HepG2 (cell line): ENCODE measurements around the gene PLPPR5. TPM values are rescaled to one million over a fixed set of nuclear protein-coding genes. Genes with fewer than 3 reads are reported as not detected.

Experiments used
- ATAC-seq: fragments of 200-7000 bp; cut with Tn5 transposase; 3 replicates; pipeline ENCODE4 v1.9.1; 2020; ENCODE audit warnings: mild to moderate bottlenecking, moderate library complexity
- BruUV-seq: library from RNA; stranded (reverse); fragments of 400-500 nt; replicated peaks from 2 replicates; lab custom pipeline; 2021; lab: Mats Ljungman, UMichigan
- CTCF ChIA-PET: fragments of 300-600 bp; formaldehyde crosslinking; extraction: SDS; loops from one replicate; lab custom pipeline; 2021; ENCODE audit warnings: low total read pairs, inconsistent platforms, low intra/inter-chr PET ratio; lab: Yijun Ruan, JAX
- POLR2A ChIA-PET: fragments of 350-600 bp; sonication (Branson Sonifier 250); formaldehyde crosslinking; loops from one replicate; lab custom pipeline; 2020; ENCODE audit warnings: antibody characterized with exemption, inconsistent platforms; lab: Yijun Ruan, JAX
- DNase-seq: peaks from one replicate; pipeline ENCODE4 v3.0.0-alpha.2; 2015; ENCODE audit warnings: low spot score
- FAIRE-seq: peaks from 3 replicates; lab custom pipeline; 2011; peaks lifted over from hg19 to GRCh38; lab: Jason Lieb, UNC
- H2AFZ ChIP-seq: one replicate; pipeline ENCODE4 v1.6.1; 2011; ENCODE audit warnings: low read length, inconsistent platforms
- H3K27ac ChIP-seq: fragments of 300-600 bp; 3 replicates; pipeline ENCODE4 v1.8.0; 2011; ENCODE audit warnings: mixed run types, mild to moderate bottlenecking, mixed read lengths, low read length, inconsistent platforms; ENCODE audit not compliant: insufficient read depth; ENCODE audit errors: extremely low read length
- H3K27me3 ChIP-seq, 2 experiments: fragments of 200-600 bp in 1 of 2; 2 replicates in 1 of 2; 3 replicates in 1 of 2; pipeline versions ENCODE4 v1.6.0 to v1.8.0; 2011; ENCODE audit warnings: low read length in 2 of 2, mild to moderate bottlenecking in 2 of 2, moderate library complexity in 2 of 2, inconsistent platforms in 1 of 2; ENCODE audit not compliant: insufficient read depth in 2 of 2, control insufficient read depth in 1 of 2
- H3K36me3 ChIP-seq, 2 experiments: fragments of 200-600 bp in 1 of 2; replicated peaks in 1 of 2; 2 replicates in 1 of 2; 3 replicates in 1 of 2; pipeline versions ENCODE4 v1.5.1 to v1.8.0; 2011; ENCODE audit warnings: low read length in 2 of 2, inconsistent platforms in 1 of 2; ENCODE audit not compliant: insufficient read depth in 2 of 2, control insufficient read depth in 1 of 2
- H3K4me1 ChIP-seq: 2 replicates; pipeline ENCODE4 v1.5.1; 2012; ENCODE audit warnings: low read length, inconsistent platforms; ENCODE audit not compliant: insufficient read depth
- H3K4me2 ChIP-seq: 2 replicates; pipeline ENCODE4 v1.6.0; 2011; ENCODE audit warnings: low read depth, low read length, inconsistent platforms
- H3K4me3 ChIP-seq, 3 experiments: fragments of 200-600 bp in 1 of 3; sonication (generic), shearing (Covaris generic) in 1 of 3; replicated peaks in 1 of 3; 2 replicates each; pipeline ENCODE4 v1.5.1; 2011 to 2016; ENCODE audit warnings: low read length in 3 of 3, inconsistent platforms in 2 of 3, low read depth in 2 of 3, mild to moderate bottlenecking in 2 of 3, control low read depth in 1 of 3, mixed read lengths in 1 of 3; ENCODE audit not compliant: insufficient read depth in 1 of 3
- H3K79me2 ChIP-seq: one replicate; pipeline ENCODE4 v1.6.1; 2011; ENCODE audit warnings: low read length, inconsistent platforms; ENCODE audit not compliant: insufficient read depth
- H3K9ac ChIP-seq: 2 replicates; pipeline ENCODE4 v1.6.0; 2011; ENCODE audit warnings: mild to moderate bottlenecking, low read depth, low read length, inconsistent platforms; ENCODE audit not compliant: insufficient read depth
- H3K9me3 ChIP-seq: 2 replicates; pipeline ENCODE4 v1.5.1; 2012; ENCODE audit warnings: mild to moderate bottlenecking, low read length
- H4K20me1 ChIP-seq: 2 replicates; pipeline ENCODE4 v1.6.0; 2011; ENCODE audit warnings: inconsistent platforms, mild to moderate bottlenecking, low read length, moderate library complexity; ENCODE audit not compliant: insufficient read depth
- ARHGAP35 ChIP-seq: sonication (generic); formaldehyde crosslinking; IDR thresholded peaks from 2 replicates; pipeline ENCODE4 v1.9.0; 2022; ENCODE audit warnings: mild to moderate bottlenecking, inconsistent platforms, moderate library complexity, missing genetic modification reagents, borderline replicate concordance
- BRD4 ChIP-seq: sonication (generic); formaldehyde crosslinking; IDR thresholded peaks from 2 replicates; pipeline ENCODE4 v1.4.0; 2020; ENCODE audit warnings: missing genetic modification reagents
- ERF ChIP-seq: IDR thresholded peaks from 2 replicates; pipeline ENCODE4 v1.6.1; 2018; ENCODE audit warnings: missing biosample characterization, missing genetic modification reagents
- KDM5A ChIP-seq: fragments of 200-600 bp; sonication (generic); IDR thresholded peaks from 2 replicates; pipeline ENCODE4 v1.7.0; 2018; ENCODE audit warnings: antibody characterized with exemption, mild to moderate bottlenecking, low read length, borderline replicate concordance
- NFE2L2 ChIP-seq: fragments of 150-350 bp; IDR thresholded peaks from 2 replicates; pipeline ENCODE4 v1.6.1; 2014; ENCODE audit warnings: low read length
- TFE3 ChIP-seq: IDR thresholded peaks from 2 replicates; pipeline ENCODE4 v1.6.1; 2016
- TSC22D2 ChIP-seq: sonication (generic); formaldehyde crosslinking; IDR thresholded peaks from 2 replicates; pipeline ENCODE4 v1.5.1; 2020; ENCODE audit warnings: missing genetic modification reagents, mild to moderate bottlenecking, borderline replicate concordance
- ZBTB7B ChIP-seq: sonication (generic); formaldehyde crosslinking; IDR thresholded peaks from 2 replicates; pipeline ENCODE4 v1.4.0; 2020; ENCODE audit warnings: missing genetic modification reagents
- ZFP36L1 ChIP-seq: sonication (generic); formaldehyde crosslinking; IDR thresholded peaks from 2 replicates; pipeline ENCODE4 v1.8.0; 2022; ENCODE audit warnings: mild to moderate bottlenecking, missing genetic modification reagents, moderate library complexity
- ZFX ChIP-seq: sonication (generic); formaldehyde crosslinking; IDR thresholded peaks from 2 replicates; pipeline ENCODE4 v1.4.0; 2020; ENCODE audit warnings: mild to moderate bottlenecking, low read depth, missing genetic modification reagents, moderate library complexity
- ZNF337 ChIP-seq: sonication (generic); formaldehyde crosslinking; IDR thresholded peaks from 2 replicates; pipeline ENCODE4 v1.5.1; 2020; ENCODE audit warnings: missing genetic modification reagents, low read depth, mild to moderate bottlenecking, borderline replicate concordance
- ZNF605 ChIP-seq: sonication (generic); formaldehyde crosslinking; IDR thresholded peaks from 2 replicates; pipeline ENCODE4 v1.8.0; 2022; ENCODE audit warnings: mild to moderate bottlenecking, missing genetic modification reagents
- ZSCAN30 ChIP-seq: sonication (generic); formaldehyde crosslinking; IDR thresholded peaks from 2 replicates; pipeline ENCODE4 v1.5.0; 2020; ENCODE audit warnings: mild to moderate bottlenecking, missing genetic modification reagents
- WGBS: methylation state at CpG from one replicate; pipeline ENCODE4 v1.1.6; 2017; ENCODE audit warnings: low lambda C conversion rate; 5-methylcytosine and 5-hydroxymethylcytosine counted together
- in situ Hi-C: cut with HindIII; loops from 2 replicates; pipeline ENCODE4 v1.10.0; 2017; ENCODE audit warnings: low pct_unique_long_range_greater_than_20kb; ENCODE audit not compliant: extremely low pct_ligation_motif_present
- intact Hi-C: fragments of 100-400 bp; cut with micrococcal nuclease; formaldehyde crosslinking; loops from one replicate; pipeline ENCODE4 v1.10.0; 2022; ENCODE audit not compliant: unreplicated experiment
- polyA plus RNA-seq, 8 experiments: library from polyadenylated mRNA; depleted of rRNA in 3 of 8; stranded (reverse) in 7 of 8; unstranded in 1 of 8; fragments of >200 nt; fragmentation: Illumina TruSeq in 4 of 8; extraction: Trizol in 4 of 8; gene quantifications; 2 replicates each; pipeline versions ENCODE4 v1.2.1 to v1.2.3, GENCODE V29; 2011 to 2016; ENCODE audit warnings: low read depth in 4 of 8, missing spikeins in 1 of 8, mixed read lengths in 1 of 8; ENCODE audit not compliant: insufficient read depth in 1 of 8
- total RNA-seq, 5 experiments: library from RNA; depleted of rRNA; stranded (reverse); fragments of >200 nt; fragmentation: Illumina TruSeq; extraction: Trizol; gene quantifications; 2 replicates each; pipeline ENCODE4 v1.2.3, GENCODE V29; 2016; ENCODE audit warnings: low read depth in 1 of 5
- TF ChIP-seq, protein P1 (sequence below): sonication (generic); formaldehyde crosslinking; IDR thresholded peaks from 2 replicates; pipeline ENCODE4 v1.5.0; 2020; ENCODE audit warnings: missing genetic modification reagents
- TF ChIP-seq, protein P2 (sequence below): sonication (generic); formaldehyde crosslinking; IDR thresholded peaks from 2 replicates; pipeline ENCODE4 v1.8.0; 2022; ENCODE audit warnings: mild to moderate bottlenecking, missing genetic modification reagents
- TF ChIP-seq, protein P3 (sequence below): sonication (generic); formaldehyde crosslinking; conservative IDR thresholded peaks from 2 replicates; pipeline ENCODE4 v1.8.0; 2022; ENCODE audit warnings: low read depth, missing genetic modification reagents
- TF ChIP-seq, protein P4 (sequence below): sonication (generic); formaldehyde crosslinking; IDR thresholded peaks from 2 replicates; pipeline ENCODE4 v1.8.0; 2022; ENCODE audit warnings: mild to moderate bottlenecking, missing genetic modification reagents, borderline replicate concordance
- TF ChIP-seq, protein P5 (sequence below): sonication (generic); formaldehyde crosslinking; IDR thresholded peaks from 2 replicates; pipeline ENCODE4 v1.4.0; 2020; ENCODE audit warnings: missing genetic modification reagents

PLPPR5 gene
- total and polyA plus RNA-seq, 2 of the 13 experiments (the other 11 are each of a cell fraction or from before 2014, with no cell fraction given) = not detected

DNA sequence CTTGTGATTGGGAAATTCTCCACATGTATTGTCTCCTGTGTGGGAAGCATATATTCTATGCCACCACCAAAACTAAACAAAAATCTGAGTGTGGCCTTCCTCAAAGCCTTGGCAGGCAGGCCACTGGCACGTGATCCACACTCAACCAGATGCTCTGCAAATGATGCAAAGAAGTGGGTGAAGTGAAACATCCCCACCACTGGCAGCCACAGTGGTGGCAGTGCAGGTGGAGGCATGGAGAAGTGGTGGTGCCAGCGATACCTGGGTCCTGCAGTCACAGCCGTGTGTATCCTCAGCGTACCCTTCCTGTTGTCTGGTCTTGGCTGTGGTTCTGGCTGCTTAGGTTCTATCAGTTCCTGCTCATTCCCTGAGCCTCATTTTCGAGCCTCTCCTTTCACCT lies 65.2 kb downstream of the PLPPR5 start:
- 25% methylated on average over 3 of the region's 5 CpGs for WGBS
- Histone ChIP-seq H2AFZ (no peak overlapping the region), H3K4me1 (no peaks in the 10 kb centered on the region), H3K27ac (no peak overlapping the region), H3K79me2 (no peaks in the 10 kb centered on the region), H3K36me3 (no peaks in the 10 kb centered on the region), H3K27me3 (no peaks in the 10 kb centered on the region), H4K20me1 (no peaks in the 10 kb centered on the region), H3K4me3 (no peak overlapping the region), H3K9me3 (no peaks in the 10 kb centered on the region), H3K4me2 (no peak overlapping the region), H3K9ac (no peak overlapping the region)
- no TSS peak for BruUV-seq
- in situ Hi-C loops = no loop called here
- DNase-seq = no peak
- ChIA-PET CTCF (no interaction called here), POLR2A (no interaction called here)
- no peak for FAIRE-seq
- ATAC-seq = no peak
- intact Hi-C loops = no loop called here
- TF ChIP-seq, protein P1, sequence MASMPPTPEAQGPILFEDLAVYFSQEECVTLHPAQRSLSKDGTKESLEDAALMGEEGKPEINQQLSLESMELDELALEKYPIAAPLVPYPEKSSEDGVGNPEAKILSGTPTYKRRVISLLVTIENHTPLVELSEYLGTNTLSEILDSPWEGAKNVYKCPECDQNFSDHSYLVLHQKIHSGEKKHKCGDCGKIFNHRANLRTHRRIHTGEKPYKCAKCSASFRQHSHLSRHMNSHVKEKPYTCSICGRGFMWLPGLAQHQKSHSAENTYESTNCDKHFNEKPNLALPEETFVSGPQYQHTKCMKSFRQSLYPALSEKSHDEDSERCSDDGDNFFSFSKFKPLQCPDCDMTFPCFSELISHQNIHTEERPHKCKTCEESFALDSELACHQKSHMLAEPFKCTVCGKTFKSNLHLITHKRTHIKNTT = no peak
- TF ChIP-seq TFE3 (CRISPR knock-in tag) (no peak), BRD4 (CRISPR knock-in tag) (no peak), ARHGAP35 (CRISPR knock-in tag) (no peak), ZSCAN30 (no peak), NFE2L2 (no peak), KDM5A (no peak), ZBTB7B (CRISPR knock-in tag) (no peak), ZNF605 (no peak), TSC22D2 (CRISPR knock-in tag) (no peak), ZFX (CRISPR knock-in tag) (no peak), ZNF337 (CRISPR knock-in tag) (no peak), ZFP36L1 (CRISPR knock-in tag) (no peak), ERF (CRISPR knock-in tag) (no peak)
- TF ChIP-seq, protein P2, sequence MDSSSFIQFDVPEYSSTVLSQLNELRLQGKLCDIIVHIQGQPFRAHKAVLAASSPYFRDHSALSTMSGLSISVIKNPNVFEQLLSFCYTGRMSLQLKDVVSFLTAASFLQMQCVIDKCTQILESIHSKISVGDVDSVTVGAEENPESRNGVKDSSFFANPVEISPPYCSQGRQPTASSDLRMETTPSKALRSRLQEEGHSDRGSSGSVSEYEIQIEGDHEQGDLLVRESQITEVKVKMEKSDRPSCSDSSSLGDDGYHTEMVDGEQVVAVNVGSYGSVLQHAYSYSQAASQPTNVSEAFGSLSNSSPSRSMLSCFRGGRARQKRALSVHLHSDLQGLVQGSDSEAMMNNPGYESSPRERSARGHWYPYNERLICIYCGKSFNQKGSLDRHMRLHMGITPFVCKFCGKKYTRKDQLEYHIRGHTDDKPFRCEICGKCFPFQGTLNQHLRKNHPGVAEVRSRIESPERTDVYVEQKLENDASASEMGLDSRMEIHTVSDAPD = no peak
- TF ChIP-seq, protein P3, sequence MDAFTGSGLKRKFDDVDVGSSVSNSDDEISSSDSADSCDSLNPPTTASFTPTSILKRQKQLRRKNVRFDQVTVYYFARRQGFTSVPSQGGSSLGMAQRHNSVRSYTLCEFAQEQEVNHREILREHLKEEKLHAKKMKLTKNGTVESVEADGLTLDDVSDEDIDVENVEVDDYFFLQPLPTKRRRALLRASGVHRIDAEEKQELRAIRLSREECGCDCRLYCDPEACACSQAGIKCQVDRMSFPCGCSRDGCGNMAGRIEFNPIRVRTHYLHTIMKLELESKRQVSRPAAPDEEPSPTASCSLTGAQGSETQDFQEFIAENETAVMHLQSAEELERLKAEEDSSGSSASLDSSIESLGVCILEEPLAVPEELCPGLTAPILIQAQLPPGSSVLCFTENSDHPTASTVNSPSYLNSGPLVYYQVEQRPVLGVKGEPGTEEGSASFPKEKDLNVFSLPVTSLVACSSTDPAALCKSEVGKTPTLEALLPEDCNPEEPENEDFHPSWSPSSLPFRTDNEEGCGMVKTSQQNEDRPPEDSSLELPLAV = no peak
- TF ChIP-seq, protein P4, sequence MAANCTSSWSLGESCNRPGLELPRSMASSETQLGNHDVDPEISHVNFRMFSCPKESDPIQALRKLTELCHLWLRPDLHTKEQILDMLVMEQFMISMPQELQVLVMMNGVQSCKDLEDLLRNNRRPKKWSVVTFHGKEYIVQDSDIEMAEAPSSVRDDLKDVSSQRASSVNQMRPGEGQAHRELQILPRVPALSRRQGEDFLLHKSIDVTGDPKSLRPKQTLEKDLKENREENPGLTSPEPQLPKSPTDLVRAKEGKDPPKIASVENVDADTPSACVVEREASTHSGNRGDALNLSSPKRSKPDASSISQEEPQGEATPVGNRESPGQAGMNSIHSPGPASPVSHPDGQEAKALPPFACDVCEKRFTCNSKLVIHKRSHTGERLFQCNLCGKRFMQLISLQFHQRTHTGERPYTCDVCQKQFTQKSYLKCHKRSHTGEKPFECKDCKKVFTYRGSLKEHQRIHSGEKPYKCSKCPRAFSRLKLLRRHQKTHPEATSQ (CRISPR knock-in tag) = no peak
- TF ChIP-seq, protein P5, sequence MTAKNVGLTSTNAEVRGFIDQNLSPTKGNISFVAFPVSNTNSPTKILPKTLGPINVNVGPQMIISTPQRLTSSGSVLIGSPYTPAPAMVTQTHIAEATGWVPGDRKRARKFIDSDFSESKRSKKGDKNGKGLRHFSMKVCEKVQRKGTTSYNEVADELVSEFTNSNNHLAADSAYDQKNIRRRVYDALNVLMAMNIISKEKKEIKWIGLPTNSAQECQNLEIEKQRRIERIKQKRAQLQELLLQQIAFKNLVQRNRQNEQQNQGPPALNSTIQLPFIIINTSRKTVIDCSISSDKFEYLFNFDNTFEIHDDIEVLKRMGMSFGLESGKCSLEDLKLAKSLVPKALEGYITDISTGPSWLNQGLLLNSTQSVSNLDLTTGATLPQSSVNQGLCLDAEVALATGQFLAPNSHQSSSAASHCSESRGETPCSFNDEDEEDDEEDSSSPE (CRISPR knock-in tag) = no peak
